ENCODE data around the gene SIRT5. TPM values are rescaled to one million over a fixed set of nuclear protein-coding genes. Genes with fewer than 3 reads are reported as not detected.
A peak's percentile ranks its signal among the peaks of the same experiment; 100 is the strongest.

The SIRT5 gene
- total and polyA plus RNA-seq, 7 experiments from 2014 or later: 8.8 to 25.7 (median 14.6) TPM

GRCh38 chr6:13528232-13528631, 46.2 kb upstream of the SIRT5 start:
- CTCF ChIA-PET: no interaction called here
- Mint-ChIP-seq H3K27ac (peak overlapping the region in 5 of 9 donors; percentile 53 to 69 (median 56)), H3K4me3 (no peak overlapping the region), H3K27me3 (no peaks in the 10 kb centered on the region), H3K4me1 (peaks cover 9 to 27% (median 15%) of the 10 kb centered on the region in 7 donors), H3K36me3 (no peaks in the 10 kb centered on the region), H3K9me3 (no peaks in the 10 kb centered on the region)
- POLR2A ChIA-PET: no interaction called here
- ATAC-seq (no peak), DNase-seq (no peak)
- Histone ChIP-seq H3K4me3 (ENCODE audit: low read length) (no peak overlapping the region), H3K27me3 (ENCODE audit: control insufficient read depth in 2 of 2, insufficient read depth in 2 of 2, low read length in 2 of 2) (no peaks in the 10 kb centered on the region), H3K4me1 (ENCODE audit: control insufficient read depth in 2 of 2, insufficient read depth in 2 of 2, low read length in 2 of 2) (peaks cover 0 to 13% of the 10 kb centered on the region in 2 donors), H3K27ac (ENCODE audit: low read depth, low read length) (no peak overlapping the region), H3K36me3 (ENCODE audit: control insufficient read depth in 2 of 3, insufficient read depth in 3 of 3, low read length in 3 of 3) (no peaks in the 10 kb centered on the region), H3K9me3 (ENCODE audit: control insufficient read depth in 2 of 3, low read length in 3 of 3) (no peaks in the 10 kb centered on the region)
- intact Hi-C loops (cut with micrococcal nuclease): no loop called here

DNA sequence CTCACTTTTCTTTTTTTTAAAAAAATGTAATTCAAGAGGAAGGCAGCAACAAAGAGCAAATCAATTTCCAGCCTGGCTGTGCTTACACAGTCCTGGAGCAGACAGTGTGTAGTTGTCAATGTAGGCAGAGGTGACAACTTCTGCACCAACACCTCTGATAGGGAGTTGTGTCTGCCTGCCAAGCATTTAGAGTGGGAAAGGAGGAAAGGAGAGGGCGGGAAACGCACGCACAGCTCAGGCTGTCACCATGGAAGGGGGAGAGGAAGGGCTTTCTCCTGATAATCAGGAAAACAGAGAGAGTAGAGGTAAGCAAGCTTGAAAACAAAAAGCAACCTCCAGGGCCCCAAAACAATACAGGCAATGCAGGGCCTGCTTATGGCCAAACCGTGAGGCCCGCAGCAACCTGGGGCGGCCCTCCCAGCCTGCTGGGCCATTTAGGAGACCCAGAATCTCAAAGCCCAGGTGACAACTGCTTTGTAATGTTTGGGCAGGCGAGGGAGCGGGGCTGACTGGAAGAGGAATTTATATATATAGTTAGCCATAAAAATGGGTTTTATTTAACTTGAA, 45.5 kb upstream of the SIRT5 start:
- H3K9me3 Mint-ChIP-seq: no peaks in the 10 kb centered on the region
- no peaks in the 10 kb centered on the region for H3K36me3 Mint-ChIP-seq
- Histone ChIP-seq H3K4me3 (ENCODE audit: low read length) (no peak overlapping the region), H3K36me3 (ENCODE audit: control insufficient read depth in 2 of 3, insufficient read depth in 3 of 3, low read length in 3 of 3) (no peaks in the 10 kb centered on the region), H3K9me3 (ENCODE audit: control insufficient read depth in 2 of 3, low read length in 3 of 3) (no peaks in the 10 kb centered on the region), H3K27me3 (ENCODE audit: control insufficient read depth in 2 of 2, insufficient read depth in 2 of 2, low read length in 2 of 2) (no peaks in the 10 kb centered on the region), H3K4me1 (ENCODE audit: control insufficient read depth in 2 of 2, insufficient read depth in 2 of 2, low read length in 2 of 2) (peaks cover 0 to 13% of the 10 kb centered on the region in 2 donors), H3K27ac (ENCODE audit: low read depth, low read length) (no peak overlapping the region)
- intact Hi-C loops (cut with micrococcal nuclease): no loop called here
- peak overlapping the region in 2 of 9 donors; percentile 18 to 55 for H3K27ac Mint-ChIP-seq
- H3K4me3 Mint-ChIP-seq: no peak overlapping the region
- CTCF ChIA-PET: no interaction called here
- peaks cover 9 to 27% (median 15%) of the 10 kb centered on the region in 7 donors for H3K4me1 Mint-ChIP-seq
- POLR2A ChIA-PET: no interaction called here
- DNase-seq: no peak
- no peaks in the 10 kb centered on the region for H3K27me3 Mint-ChIP-seq
- ATAC-seq: no peak

DNA sequence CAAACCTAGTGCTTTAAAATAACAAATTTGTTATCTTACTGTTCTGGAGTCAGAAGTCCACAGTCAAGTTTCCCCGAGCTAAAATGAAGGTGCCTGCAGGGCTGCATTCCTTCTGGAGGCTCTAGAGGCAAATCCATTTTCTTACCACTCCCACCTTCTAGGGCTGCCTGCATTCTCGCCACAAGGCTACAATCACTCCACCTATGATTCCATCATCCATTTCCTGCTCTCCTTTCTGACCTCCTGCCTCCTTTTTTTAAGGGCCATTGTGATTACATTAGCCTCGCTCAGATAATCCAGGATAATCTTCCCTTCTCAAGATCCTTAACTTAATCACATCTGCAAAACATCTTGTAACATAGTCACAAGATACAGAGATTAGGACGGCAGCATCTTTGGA, 42.4 kb upstream of the SIRT5 start:
- no peaks in the 10 kb centered on the region for H3K36me3 ChIP-seq (ENCODE audit: control insufficient read depth in 2 of 3, insufficient read depth in 3 of 3, low read length in 3 of 3)
- ATAC-seq: no peak
- POLR2A ChIA-PET: interaction anchor here (0.5 to 0.8 kb wide), 3 partner anchors 63 to 203 kb away, joined by 3 to 4 read pairs (median 3); partner anchors contain the start of gene TBC1D7
- H3K4me3 Mint-ChIP-seq: no peak overlapping the region
- no peak overlapping the region for H3K4me3 ChIP-seq (ENCODE audit: low read length)
- peaks cover 0 to 4% of the 10 kb centered on the region in 2 donors for H3K4me1 ChIP-seq (ENCODE audit: control insufficient read depth in 2 of 2, insufficient read depth in 2 of 2, low read length in 2 of 2)
- CTCF ChIA-PET: interaction anchor here (0.5 kb wide), 1 partner anchor 262 kb away, joined by 3 read pairs; no protein-coding TSS in a partner anchor
- DNase-seq: no peak
- no peaks in the 10 kb centered on the region for H3K9me3 Mint-ChIP-seq
- H3K9me3 ChIP-seq (ENCODE audit: control insufficient read depth in 2 of 3, low read length in 3 of 3): no peaks in the 10 kb centered on the region
- no peak overlapping the region for H3K27ac ChIP-seq (ENCODE audit: low read depth, low read length)
- no peaks in the 10 kb centered on the region for H3K27me3 ChIP-seq (ENCODE audit: control insufficient read depth in 2 of 2, insufficient read depth in 2 of 2, low read length in 2 of 2)
- H3K36me3 Mint-ChIP-seq: no peaks in the 10 kb centered on the region
- H3K27me3 Mint-ChIP-seq: no peaks in the 10 kb centered on the region
- peak overlapping the region in 1 of 9 donors; percentile 65 for H3K27ac Mint-ChIP-seq
- H3K4me1 Mint-ChIP-seq: peaks cover under 1 to 10% (median 5%) of the 10 kb centered on the region in 7 donors
- intact Hi-C loops (cut with micrococcal nuclease): no loop called here

- ATAC-seq: no peak
- POLR2A ChIA-PET: interaction anchor here (0.7 kb wide), 1 partner anchor 40 kb away, joined by 3 read pairs; no protein-coding TSS in a partner anchor
- peaks cover 0 to under 1% (median 0%) of the 10 kb centered on the region in 7 donors for H3K4me1 Mint-ChIP-seq
- no peak overlapping the region for H3K27ac Mint-ChIP-seq
- no peak overlapping the region for H3K27ac ChIP-seq (ENCODE audit: low read depth, low read length)
- no peaks in the 10 kb centered on the region for H3K9me3 Mint-ChIP-seq
- no peak overlapping the region for H3K4me3 Mint-ChIP-seq
- DNase-seq: no peak
- intact Hi-C loops (cut with micrococcal nuclease): no loop called here
- no peaks in the 10 kb centered on the region for H3K36me3 Mint-ChIP-seq
- CTCF ChIA-PET: no interaction called here
- H3K27me3 ChIP-seq (ENCODE audit: control insufficient read depth in 2 of 2, insufficient read depth in 2 of 2, low read length in 2 of 2): no peaks in the 10 kb centered on the region
- no peaks in the 10 kb centered on the region for H3K9me3 ChIP-seq (ENCODE audit: control insufficient read depth in 2 of 3, low read length in 3 of 3)
- no peak overlapping the region for H3K4me3 ChIP-seq (ENCODE audit: low read length)
- H3K4me1 ChIP-seq (ENCODE audit: control insufficient read depth in 2 of 2, insufficient read depth in 2 of 2, low read length in 2 of 2): no peaks in the 10 kb centered on the region
- H3K36me3 ChIP-seq (ENCODE audit: control insufficient read depth in 2 of 3, insufficient read depth in 3 of 3, low read length in 3 of 3): no peaks in the 10 kb centered on the region
- H3K27me3 Mint-ChIP-seq: no peaks in the 10 kb centered on the region
Measured at GRCh38 chr6:13534536-13534935, 39.9 kb upstream of the SIRT5 start.

- Mint-ChIP-seq H3K27ac (no peak overlapping the region), H3K9me3 (no peaks in the 10 kb centered on the region), H3K4me1 (peaks cover 0 to 3% (median 0%) of the 10 kb centered on the region in 7 donors), H3K4me3 (no peak overlapping the region), H3K27me3 (no peaks in the 10 kb centered on the region), H3K36me3 (no peaks in the 10 kb centered on the region)
- POLR2A ChIA-PET: interaction anchor here (0.7 kb wide), 1 partner anchor 40 kb away, joined by 3 read pairs; no protein-coding TSS in a partner anchor
- CTCF ChIA-PET: interaction anchor here (0.6 kb wide), 1 partner anchor 109 kb away, joined by 5 read pairs; no protein-coding TSS in a partner anchor
- Histone ChIP-seq H3K4me1 (ENCODE audit: control insufficient read depth in 2 of 2, insufficient read depth in 2 of 2, low read length in 2 of 2) (no peaks in the 10 kb centered on the region), H3K4me3 (ENCODE audit: low read length) (no peak overlapping the region), H3K27ac (ENCODE audit: low read depth, low read length) (no peak overlapping the region), H3K9me3 (ENCODE audit: control insufficient read depth in 2 of 3, low read length in 3 of 3) (no peaks in the 10 kb centered on the region), H3K36me3 (ENCODE audit: control insufficient read depth in 2 of 3, insufficient read depth in 3 of 3, low read length in 3 of 3) (no peaks in the 10 kb centered on the region), H3K27me3 (ENCODE audit: control insufficient read depth in 2 of 2, insufficient read depth in 2 of 2, low read length in 2 of 2) (no peaks in the 10 kb centered on the region)
- intact Hi-C loops (cut with micrococcal nuclease): no loop called here
- DNase-seq (no peak), ATAC-seq (no peak)
Measured at GRCh38 chr6:13535306-13535705, 39.1 kb upstream of the SIRT5 start.

DNA sequence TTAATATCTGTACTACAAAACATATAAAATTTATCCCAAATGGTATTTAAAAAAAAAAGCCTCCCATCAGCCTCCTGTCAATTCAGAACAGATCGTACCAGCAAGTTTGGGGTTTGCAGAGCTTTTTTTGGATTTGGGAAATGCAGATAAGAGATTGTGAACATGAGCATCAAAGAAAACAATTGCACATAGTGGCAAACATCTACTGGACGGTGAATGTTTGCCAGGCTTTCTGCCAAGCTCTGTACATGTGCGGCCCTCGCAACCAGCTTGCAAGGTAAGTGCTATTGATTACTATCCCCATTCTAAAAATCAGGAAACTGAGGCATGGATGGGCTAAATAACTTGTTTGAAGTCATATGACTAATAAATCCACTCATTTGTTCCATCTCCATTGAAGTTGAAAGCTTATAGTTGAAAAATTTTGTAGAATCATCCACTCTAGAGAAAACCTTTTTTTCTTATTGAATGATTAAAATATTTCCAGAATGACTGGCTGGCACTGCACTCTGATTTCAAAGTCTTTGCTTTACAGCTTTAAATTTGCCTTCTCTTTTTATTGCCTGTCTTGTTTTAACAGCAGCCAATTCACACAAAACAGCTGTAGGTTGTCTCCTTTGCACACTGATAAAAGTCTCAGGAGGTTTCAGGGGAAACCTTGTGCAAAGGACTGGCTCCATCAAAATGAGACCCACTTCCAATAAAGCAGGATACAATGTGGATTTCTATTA, 37.4 kb upstream of the SIRT5 start:
- H3K4me1 Mint-ChIP-seq: peaks cover 0 to 3% (median 0%) of the 10 kb centered on the region in 7 donors
- H3K9me3 Mint-ChIP-seq: no peaks in the 10 kb centered on the region
- ATAC-seq (no peak), DNase-seq (no peak)
- no peaks in the 10 kb centered on the region for H3K27me3 Mint-ChIP-seq
- Histone ChIP-seq H3K27me3 (ENCODE audit: control insufficient read depth in 2 of 2, insufficient read depth in 2 of 2, low read length in 2 of 2) (no peaks in the 10 kb centered on the region), H3K4me3 (ENCODE audit: low read length) (no peak overlapping the region), H3K27ac (ENCODE audit: low read depth, low read length) (no peak overlapping the region), H3K9me3 (ENCODE audit: control insufficient read depth in 2 of 3, low read length in 3 of 3) (no peaks in the 10 kb centered on the region), H3K36me3 (ENCODE audit: control insufficient read depth in 2 of 3, insufficient read depth in 3 of 3, low read length in 3 of 3) (no peaks in the 10 kb centered on the region), H3K4me1 (ENCODE audit: control insufficient read depth in 2 of 2, insufficient read depth in 2 of 2, low read length in 2 of 2) (no peaks in the 10 kb centered on the region)
- H3K4me3 Mint-ChIP-seq: no peak overlapping the region
- ChIA-PET CTCF (interaction anchor here (0.8 to 4.4 kb wide), 4 partner anchors 82 to 207 kb away, joined by 3 to 28 read pairs (median 12); no protein-coding TSS in a partner anchor), POLR2A (interaction anchor here (1.3 kb wide), 2 partner anchors 10 to 199 kb away, joined by 3 to 4 read pairs; no protein-coding TSS in a partner anchor)
- no peak overlapping the region for H3K27ac Mint-ChIP-seq
- intact Hi-C loops (cut with micrococcal nuclease): loop anchor here in 1 of 2 donors (1.0 kb wide), 1 partner anchor 123 kb away; no protein-coding TSS in a partner anchor
- H3K36me3 Mint-ChIP-seq: no peaks in the 10 kb centered on the region
